Measurements from ENCODE around the gene TLR5. TPM values are rescaled to one million over a fixed set of nuclear protein-coding genes. Genes with fewer than 3 reads are reported as not detected.

TLR5 gene
- total RNA-seq, 1 experiment from 2014 or later: 0.21 TPM

- Histone ChIP-seq H3K4me1 (ENCODE audit: control insufficient read depth, insufficient read depth, low read length) (no peaks in the 10 kb centered on the region), H3K27ac (ENCODE audit: low read length) (no peak overlapping the region), H3K4me3 (ENCODE audit: low read depth in 2 of 2, low read length in 2 of 2) (no peak overlapping the region), H3K27me3 (ENCODE audit: control insufficient read depth, insufficient read depth, low read length) (peaks cover 8% of the 10 kb centered on the region; the same call in 1 of the 2 replicates), H3K9me3 (ENCODE audit: control insufficient read depth, insufficient read depth, low read depth, low read length) (no peaks in the 10 kb centered on the region), H3K36me3 (ENCODE audit: control insufficient read depth, insufficient read depth, low read length) (no peaks in the 10 kb centered on the region)
- no TSS peak for BruUV-seq (replicated peaks)
- in situ Hi-C loops (cut with HindIII; ENCODE audit: low pct_unique_long_range_greater_than_20kb, low sequenced_read_pairs) (no loop called here), intact Hi-C loops (cut with micrococcal nuclease; ENCODE audit: unreplicated experiment) (no loop called here)
- DNase-seq (ENCODE audit: low read depth, low spot score) (no peak), ATAC-seq (peak; percentile 67)
- CTCF ChIA-PET: no interaction called here
- TF ChIP-seq SIN3A (IDR thresholded peaks at IDR 0.05; ENCODE audit: borderline replicate concordance, insufficient read depth, low read depth, low read length) (no peak), REST (IDR thresholded peaks at IDR 0.05; ENCODE audit: insufficient read depth in 1 of 2, low read depth in 2 of 2, low read length in 1 of 2) (no peak), TCF7L2 (IDR thresholded peaks at IDR 0.05; ENCODE audit: low read depth, low read length) (no peak), CTCF (IDR thresholded peaks at IDR 0.05) (no peak), POLR2AphosphoS5 (IDR thresholded peaks at IDR 0.05; ENCODE audit: low read depth, low read length) (no peak)
- POLR2A ChIA-PET: interaction anchor here (0.6 kb wide), 1 partner anchor 238 kb away, joined by 4 read pairs; no protein-coding TSS in a partner anchor
Measured at GRCh38 chr1:223188618-223189356, 45.7 kb upstream of the TLR5 start.

- no peak for DNase-seq (ENCODE audit: low read depth, low spot score)
- intact Hi-C loops (cut with micrococcal nuclease; ENCODE audit: unreplicated experiment): no loop called here
- ATAC-seq: no peak
- Histone ChIP-seq H3K27me3 (ENCODE audit: control insufficient read depth, insufficient read depth, low read length) (peaks cover 23% of the 10 kb centered on the region), H3K9me3 (ENCODE audit: control insufficient read depth, insufficient read depth, low read depth, low read length) (no peaks in the 10 kb centered on the region), H3K27ac (ENCODE audit: low read length) (no peak overlapping the region), H3K4me1 (ENCODE audit: control insufficient read depth, insufficient read depth, low read length) (no peaks in the 10 kb centered on the region), H3K36me3 (ENCODE audit: control insufficient read depth, insufficient read depth, low read length) (no peaks in the 10 kb centered on the region), H3K4me3 (ENCODE audit: low read depth in 2 of 2, low read length in 2 of 2) (no peak overlapping the region)
- no peak for TF ChIP-seq TCF7L2 (IDR thresholded peaks at IDR 0.05; ENCODE audit: low read depth, low read length)
- TF ChIP-seq CTCF (IDR thresholded peaks at IDR 0.05): no peak
- no peak for TF ChIP-seq REST (IDR thresholded peaks at IDR 0.05; ENCODE audit: insufficient read depth in 1 of 2, low read depth in 2 of 2, low read length in 1 of 2)
- no peak for TF ChIP-seq SIN3A (IDR thresholded peaks at IDR 0.05; ENCODE audit: borderline replicate concordance, insufficient read depth, low read depth, low read length)
- no peak for TF ChIP-seq POLR2AphosphoS5 (IDR thresholded peaks at IDR 0.05; ENCODE audit: low read depth, low read length)
- CTCF ChIA-PET: no interaction called here
- no TSS peak for BruUV-seq (replicated peaks)
- POLR2A ChIA-PET: no interaction called here
- in situ Hi-C loops (cut with HindIII; ENCODE audit: low pct_unique_long_range_greater_than_20kb, low sequenced_read_pairs): no loop called here
Measured at GRCh38 chr1:223186800-223187199, 43.8 kb upstream of the TLR5 start.

Measured in Panc1 (cell line).